GM21737 (cell line): Measurements from ENCODE around the gene RBMS3.
"Not testable (repeated sequence)": the region's sequence is repeated elsewhere in the genome, so short reads cannot be mapped to it uniquely, and the experiment has no call there.

Experiments used
- ATAC-seq: cut with Tn5 transposase; IDR thresholded peaks from one replicate; pipeline ENCODE4 v1.9.1; 2021; ENCODE audit warnings: mild to moderate bottlenecking, moderate library complexity; ENCODE audit not compliant: unreplicated experiment

The RBMS3 gene

GRCh38 chr3:29759411-29760225 lies 478.7 kb downstream of the RBMS3 start:
- ATAC-seq, result no peak

- no peak for ATAC-seq
Observed at GRCh38 chr3:29760226-29760685, 479.4 kb downstream of the RBMS3 start.

GRCh38 chr3:29761517-29761916 lies 480.6 kb downstream of the RBMS3 start:
- no peak for ATAC-seq

DNA sequence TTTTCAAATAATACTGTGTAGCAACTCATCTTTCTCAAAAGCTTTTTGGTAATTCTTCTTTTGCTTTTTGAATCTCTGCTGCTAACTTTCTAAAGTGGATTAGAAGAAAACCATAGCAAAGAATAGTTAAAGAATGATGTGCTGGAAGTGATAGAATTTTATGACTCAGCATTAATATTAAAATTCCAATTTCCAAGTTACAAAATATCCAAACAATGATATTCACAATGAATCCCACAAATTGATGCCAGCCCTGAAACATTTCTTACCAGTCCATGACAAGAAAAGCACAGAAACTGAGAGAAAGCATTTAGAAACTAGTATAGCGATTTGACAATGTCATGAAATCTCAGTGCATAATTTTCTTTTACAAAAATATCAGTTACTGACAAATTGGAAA lies 482.2 kb downstream of the RBMS3 start:
- no peak for ATAC-seq

- ATAC-seq, result no peak
Observed at GRCh38 chr3:29764041-29764440, 483.2 kb downstream of the RBMS3 start.

DNA sequence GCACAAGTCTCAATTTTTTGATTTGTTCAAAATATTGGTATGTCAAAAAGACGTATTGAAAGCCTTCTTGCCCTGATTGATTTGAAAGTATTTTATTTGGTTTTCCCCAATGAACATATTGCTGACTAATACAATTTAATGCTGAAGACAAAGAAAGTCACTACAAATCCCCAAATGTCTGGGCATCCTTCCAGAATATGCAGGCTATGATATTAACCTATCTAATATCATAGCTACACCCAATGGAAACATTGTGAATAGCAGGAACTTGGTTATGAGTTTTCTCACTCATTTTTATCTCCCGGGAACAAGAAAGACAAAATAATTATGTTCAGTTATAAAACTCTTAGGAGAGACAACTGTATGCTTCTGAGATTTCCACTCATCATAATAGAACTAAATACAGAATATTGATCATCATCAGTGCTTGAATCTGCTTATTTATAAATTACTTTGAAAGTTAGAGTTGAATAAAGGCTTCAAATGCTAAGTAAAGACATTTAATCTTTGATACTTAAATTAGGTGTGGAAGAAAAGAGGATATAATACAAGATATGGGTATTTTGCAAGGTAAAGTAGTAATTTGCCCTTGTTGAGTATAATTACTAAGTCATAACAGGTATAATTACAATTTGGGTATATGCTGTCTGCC lies 483.9 kb downstream of the RBMS3 start:
- no peak for ATAC-seq

GRCh38 chr3:29771602-29772001 lies 490.7 kb downstream of the RBMS3 start:
- ATAC-seq, result no peak

DNA sequence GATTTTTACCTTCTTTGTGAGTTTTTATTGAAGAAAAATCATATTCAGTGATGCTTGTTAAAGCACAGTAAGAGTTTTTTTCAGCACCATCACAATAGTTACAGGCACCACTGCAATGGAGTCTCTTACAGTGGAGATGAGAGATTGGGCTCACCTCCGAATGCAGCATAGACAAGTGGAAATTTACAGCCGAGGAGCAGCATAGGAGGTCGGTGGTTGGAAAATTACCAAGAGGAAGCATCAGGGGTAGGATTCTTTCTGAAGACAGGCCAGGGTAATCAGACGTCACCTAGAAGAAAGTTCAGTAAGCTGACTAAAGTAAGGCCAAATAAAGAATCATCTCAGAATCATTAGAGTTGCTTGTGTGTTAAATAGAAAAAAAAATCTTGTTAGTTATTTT lies 491.6 kb downstream of the RBMS3 start:
- no peak for ATAC-seq

DNA sequence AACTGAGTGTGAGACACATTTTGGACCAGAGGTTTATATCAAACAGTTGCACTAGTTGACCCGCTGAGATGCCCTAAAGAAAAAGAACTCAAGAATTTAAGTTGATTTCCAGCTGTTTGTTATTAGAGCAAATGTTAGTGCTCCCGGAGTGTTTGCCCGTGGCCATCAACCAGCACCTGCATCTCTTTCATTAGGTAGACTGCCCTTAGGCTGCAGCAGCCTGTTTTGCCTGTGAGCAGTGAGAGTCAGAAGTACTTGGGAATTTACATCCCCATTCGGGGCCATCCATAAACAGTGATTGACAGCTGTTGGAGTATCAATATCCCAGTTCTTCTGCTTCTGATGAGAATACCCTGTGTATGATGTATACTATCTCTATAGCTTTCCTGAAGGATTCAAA lies 492.6 kb downstream of the RBMS3 start:
- ATAC-seq, result no peak

DNA sequence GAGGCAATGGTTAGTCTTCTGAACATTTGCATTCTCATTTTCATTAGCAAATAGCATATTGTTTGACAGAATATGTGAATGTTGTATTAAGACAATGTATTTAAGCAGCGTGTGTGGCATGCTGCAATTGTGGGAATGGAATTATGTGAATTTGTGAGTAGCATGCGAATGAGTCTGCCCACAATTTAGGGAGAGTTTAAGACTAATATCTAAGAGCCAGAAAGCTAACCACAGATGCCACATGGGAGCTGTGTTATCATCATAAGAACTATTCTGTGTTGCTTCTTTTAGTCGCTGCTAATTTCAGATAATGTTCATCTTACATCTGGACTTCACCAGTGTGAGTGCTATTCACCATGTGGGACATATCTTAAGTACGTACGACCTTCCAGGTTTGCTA lies 494.5 kb downstream of the RBMS3 start:
- ATAC-seq, result no peak

DNA sequence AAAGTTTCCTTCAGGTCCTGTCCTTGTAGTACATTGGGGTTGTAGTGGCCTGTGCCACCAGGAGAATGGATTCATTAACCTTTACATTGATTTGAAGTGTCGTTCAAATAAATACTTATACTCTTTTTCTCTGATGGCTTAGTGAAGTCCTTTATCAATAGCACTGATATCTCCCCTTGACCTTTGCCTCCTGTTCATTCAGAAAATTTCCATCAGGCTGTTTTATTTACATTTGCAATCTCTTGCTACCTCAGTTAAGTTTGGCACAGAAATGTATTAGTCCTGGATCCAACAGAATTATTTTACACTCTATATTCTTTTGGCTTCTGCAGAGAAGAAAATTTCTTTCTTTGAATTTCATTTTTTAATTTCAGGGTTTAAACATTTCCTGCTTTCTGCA lies 497.0 kb downstream of the RBMS3 start:
- ATAC-seq, result no peak

DNA sequence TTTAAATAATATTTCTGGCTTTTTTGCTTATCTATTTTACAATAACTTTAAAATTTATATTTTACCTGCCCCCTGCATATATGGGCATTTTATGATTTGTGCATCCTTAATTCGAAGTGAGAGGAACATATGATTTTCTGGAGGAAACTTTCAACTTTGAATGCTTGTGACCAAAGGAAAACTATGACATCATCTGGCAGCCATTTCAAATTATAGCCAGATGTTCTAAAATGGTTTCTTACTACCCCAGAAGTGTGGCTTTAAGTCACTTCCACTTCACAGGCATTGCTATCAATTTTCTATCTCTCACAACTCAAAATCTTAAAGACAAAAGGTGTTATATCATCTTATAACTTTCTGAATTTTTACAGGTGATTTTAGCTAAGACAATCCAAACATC lies 508.8 kb downstream of the RBMS3 start:
- ATAC-seq, result no peak

GRCh38 chr3:29796808-29797207 lies 515.9 kb downstream of the RBMS3 start:
- no peak for ATAC-seq

GRCh38 chr3:29802057-29802456 lies 521.2 kb downstream of the RBMS3 start:
- ATAC-seq, result no peak

DNA sequence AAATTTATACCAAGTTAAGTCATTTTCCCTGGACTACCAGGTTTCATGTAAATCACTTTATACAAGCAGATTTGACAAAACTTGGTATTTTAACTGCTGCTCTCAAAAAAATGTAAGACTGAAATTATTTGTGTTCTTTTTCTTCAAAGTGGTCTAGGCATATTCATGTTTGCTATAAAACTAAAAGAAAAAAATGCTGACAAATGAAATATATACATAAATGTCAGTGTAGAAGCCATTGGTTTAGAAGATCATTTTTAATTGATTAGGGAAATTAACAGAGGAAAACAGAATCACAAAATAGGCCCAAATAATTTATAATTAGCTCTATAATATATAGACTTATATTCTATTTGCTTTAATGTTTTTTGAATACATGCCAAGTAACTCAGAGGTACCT lies 523.2 kb downstream of the RBMS3 start:
- ATAC-seq, result no peak

- ATAC-seq, result no peak
Observed at GRCh38 chr3:29805757-29806156, 524.9 kb downstream of the RBMS3 start.

DNA sequence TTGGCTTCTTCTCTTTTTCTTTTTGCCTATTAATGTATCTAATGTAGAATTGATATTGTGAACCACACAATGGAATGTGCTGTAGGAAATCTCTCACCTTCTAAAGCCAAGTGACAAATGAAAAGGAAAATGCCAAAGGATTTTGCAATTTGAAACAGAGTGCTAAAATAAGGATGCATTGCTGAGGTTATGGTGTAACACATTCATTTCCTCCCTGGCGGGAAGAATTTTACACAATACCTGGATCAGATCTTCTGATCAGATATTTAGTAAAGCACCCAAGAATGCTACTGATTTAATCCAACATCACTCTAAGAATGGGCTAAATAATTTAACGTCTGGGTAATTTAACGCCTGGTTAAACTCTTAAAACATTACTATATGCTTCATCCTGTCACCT lies 527.5 kb downstream of the RBMS3 start:
- ATAC-seq, result not testable (repeated sequence)

GRCh38 chr3:29822071-29822470 lies 541.2 kb downstream of the RBMS3 start:
- ATAC-seq, result no peak

DNA sequence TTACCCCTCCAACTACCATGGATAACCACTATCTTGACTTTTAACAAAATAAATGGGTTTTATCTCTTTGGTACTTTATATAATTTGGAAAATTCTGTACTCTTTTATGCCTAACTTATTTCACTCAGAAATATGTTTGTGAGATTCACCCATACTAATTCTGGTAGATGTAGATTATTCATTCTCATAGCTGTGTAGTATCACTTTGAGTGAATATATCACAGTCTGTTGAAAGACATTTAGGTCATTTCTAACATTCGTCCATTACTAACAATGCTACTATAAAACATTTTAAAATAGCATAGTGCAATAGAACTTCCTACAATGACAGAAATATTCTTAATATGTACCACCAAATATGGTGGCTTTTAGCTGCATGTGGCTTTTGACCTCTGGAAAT lies 542.4 kb downstream of the RBMS3 start:
- no peak for ATAC-seq

GRCh38 chr3:29826712-29827111 lies 545.8 kb downstream of the RBMS3 start:
- ATAC-seq, result no peak

DNA sequence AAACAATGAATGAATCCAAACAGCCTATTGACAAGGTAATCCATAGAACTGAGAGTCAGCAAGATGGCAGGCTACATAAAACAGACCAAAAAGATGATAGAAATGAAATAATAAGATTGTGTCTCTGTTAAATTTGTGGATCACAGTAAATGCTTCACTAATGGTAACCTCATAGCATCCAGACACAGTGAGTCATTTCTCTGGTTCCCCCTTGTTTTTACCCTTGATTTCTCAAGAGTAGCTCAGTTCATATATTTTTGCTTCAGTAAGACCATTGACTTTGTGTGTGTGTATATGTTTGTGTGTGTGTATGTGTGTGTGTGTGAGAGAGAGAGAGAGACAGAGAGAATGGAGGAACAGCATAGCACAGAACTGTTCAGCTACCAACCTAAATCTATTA lies 546.9 kb downstream of the RBMS3 start:
- ATAC-seq, result no peak

DNA sequence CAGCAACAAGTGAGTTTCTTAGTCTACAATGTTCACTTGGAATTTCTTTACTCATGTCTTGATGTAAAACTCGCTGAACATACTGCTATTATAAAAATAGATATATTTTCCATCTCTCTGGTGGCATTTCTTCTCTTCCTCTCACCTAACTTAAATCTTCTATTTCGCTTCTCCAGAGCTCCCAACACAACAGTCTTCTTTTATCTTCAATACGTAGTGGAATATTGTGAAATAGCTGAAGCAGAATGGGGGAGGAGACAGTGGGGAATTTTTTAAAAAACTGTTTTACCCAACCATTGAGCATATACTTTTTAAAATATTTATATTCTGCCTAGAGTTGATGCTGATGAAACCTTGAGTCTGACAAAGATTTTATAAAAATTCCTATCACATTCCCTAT lies 548.5 kb downstream of the RBMS3 start:
- no peak for ATAC-seq
